ENCODE data around the gene RAPGEF3.

GRCh38 chr12:47776471-47777143 lies 17.9 kb upstream of the RAPGEF3 start:
- TF ChIP-seq SUZ12 (IDR thresholded peaks at IDR 0.05; ENCODE audit: extremely low read depth, insufficient read depth, insufficient read length) (no peak), ZNF274 (IDR thresholded peaks at IDR 0.05; ENCODE audit: low read depth, low read length) (no peak)
